GM19240 (cell line): Measurements from ENCODE around the gene PLCB4.
"Not testable (repeated sequence)": the region's sequence is repeated elsewhere in the genome, so short reads cannot be mapped to it uniquely, and the experiment has no call there.

Experiments
- DNase-seq: peaks from one replicate; pipeline ENCODE4 v3.0.0; 2011; ENCODE audit warnings: low spot score; ENCODE audit not compliant: insufficient read length

Gene PLCB4

DNA sequence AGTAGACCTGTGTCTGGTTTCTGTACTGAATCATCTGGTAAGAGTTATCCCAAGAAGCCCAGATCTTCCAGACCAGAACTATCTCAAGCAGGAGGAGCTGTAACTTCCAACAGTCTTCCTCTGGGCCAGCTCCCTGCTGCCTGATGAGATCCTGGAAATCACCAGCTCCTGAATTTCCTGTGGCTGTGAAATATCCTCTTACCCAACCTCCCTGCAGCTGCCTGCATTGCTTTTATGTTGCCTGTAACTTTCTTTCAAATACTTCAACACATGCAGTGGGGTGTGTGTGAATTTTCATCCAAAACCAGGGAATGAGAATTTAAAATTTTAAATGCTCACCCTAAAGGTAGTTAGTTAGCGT is 285.0 kb downstream of the PLCB4 start:
- no peak for DNase-seq

GRCh38 chr20:9354579-9354978 is 285.7 kb downstream of the PLCB4 start:
- no peak for DNase-seq

GRCh38 chr20:9358001-9358400 is 289.1 kb downstream of the PLCB4 start:
- DNase-seq, result no peak

DNA sequence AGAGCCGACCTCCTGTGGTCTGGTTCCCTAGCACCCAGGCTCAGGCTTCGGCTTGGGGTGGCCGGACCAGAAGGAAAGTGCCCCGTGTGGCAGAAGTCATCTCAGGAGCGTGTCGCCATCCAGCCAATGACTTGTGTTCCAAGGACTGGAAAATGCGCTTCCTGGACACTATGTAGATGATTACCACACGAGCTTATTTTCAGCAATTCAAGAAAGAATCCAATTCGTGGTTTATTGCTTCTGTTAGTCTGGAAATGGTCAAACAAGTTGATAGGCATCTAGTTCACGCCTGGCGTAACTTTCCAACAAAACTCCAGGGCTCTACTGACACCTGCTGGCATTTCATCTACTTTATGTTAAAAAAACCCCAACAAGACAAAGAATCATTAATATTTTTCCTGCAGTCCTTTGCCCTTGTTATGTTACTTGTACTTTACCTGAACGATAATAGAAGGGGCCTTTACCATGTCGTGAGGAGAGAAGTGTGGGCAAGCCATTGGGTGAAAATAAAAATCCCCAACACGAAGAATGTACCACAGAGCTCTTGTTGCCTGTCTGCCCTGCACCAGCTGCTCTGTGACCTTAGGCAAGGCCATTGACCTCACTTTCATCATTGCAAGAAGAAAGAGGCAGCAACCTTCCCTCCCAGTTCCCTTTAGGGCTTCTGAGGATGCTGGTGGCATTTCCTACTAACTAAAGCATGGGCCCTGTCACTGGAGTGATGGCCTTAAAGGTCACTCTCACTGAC is 290.8 kb downstream of the PLCB4 start:
- no peak for DNase-seq

DNA sequence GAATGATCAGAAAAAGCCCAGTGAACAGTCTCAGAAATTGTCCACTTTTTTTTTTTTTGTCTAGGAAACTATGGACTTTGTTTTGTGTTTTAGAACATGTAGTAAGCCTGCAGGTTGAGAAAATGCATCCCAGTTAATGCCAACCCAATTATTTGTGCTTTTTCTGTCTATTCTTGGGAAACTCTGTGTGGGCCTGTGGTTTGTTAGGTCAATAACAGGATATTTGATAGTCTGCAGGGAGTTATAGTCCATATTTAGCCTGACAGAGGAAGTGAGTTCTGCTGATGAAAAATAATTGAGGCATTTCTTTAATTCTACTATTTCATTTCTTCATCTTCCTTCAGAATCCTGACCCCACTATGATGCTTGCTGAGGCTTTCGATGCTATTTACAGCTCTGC is 291.5 kb downstream of the PLCB4 start:
- DNase-seq, result no peak

GRCh38 chr20:9363673-9364072 is 294.8 kb downstream of the PLCB4 start:
- no peak for DNase-seq

DNA sequence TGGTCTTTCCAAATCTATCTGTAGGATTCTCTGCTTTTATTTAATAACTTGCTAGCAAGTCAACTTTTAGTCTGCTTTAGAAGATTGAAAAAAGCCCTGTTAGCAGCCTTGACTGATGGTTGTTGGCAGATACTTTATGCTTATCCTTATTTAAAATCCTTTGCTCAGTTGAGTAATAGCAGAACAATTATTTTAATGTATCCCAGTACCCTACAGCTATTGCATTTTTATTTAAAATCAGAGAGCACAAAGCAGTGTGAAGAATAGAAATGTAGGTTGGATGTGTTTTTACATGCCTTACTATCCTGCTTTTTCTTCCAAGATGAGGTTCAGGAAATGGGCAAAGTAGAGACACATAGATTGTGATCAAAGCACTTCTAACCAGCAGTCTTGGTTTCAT is 298.4 kb downstream of the PLCB4 start:
- DNase-seq, result no peak

GRCh38 chr20:9367746-9368145 is 298.9 kb downstream of the PLCB4 start:
- no peak for DNase-seq

DNA sequence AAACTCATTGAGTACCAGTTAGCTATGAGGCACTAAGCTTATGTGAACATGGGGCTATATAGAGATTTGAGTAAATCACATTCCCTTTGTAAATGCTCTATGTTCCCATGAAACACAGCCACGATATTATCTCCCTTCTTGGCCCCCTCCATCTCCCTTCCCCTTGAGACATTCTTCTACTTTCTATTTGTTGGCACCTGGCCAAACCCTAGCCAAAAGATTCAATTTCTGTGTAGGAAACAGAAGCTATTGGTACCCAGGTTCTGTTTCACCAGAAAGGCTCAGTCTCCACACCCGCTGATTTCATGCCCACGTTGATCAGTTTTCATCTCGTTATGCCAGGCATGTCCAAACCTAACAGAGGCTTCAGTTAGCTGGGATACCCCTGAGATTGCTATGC is 300.0 kb downstream of the PLCB4 start:
- no peak for DNase-seq

DNA sequence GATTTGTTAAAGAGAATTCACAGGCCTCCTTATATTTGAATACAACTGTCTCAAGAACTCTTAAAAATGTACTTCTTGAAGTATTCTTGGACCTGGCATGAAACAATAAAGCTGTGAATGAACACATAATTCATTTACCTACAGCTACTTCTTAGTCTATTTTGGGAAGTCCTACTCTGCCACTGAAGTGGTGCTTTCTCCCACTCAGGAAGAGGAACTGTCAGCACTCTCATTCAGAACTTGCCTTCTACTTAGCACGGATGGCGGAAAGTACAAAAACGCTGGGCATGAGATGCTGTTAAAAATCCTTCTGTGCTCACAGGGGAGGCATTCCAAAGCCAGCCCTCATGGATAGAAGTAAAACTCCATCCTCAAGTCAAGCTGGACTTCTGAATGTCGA is 300.7 kb downstream of the PLCB4 start:
- no peak for DNase-seq

DNA sequence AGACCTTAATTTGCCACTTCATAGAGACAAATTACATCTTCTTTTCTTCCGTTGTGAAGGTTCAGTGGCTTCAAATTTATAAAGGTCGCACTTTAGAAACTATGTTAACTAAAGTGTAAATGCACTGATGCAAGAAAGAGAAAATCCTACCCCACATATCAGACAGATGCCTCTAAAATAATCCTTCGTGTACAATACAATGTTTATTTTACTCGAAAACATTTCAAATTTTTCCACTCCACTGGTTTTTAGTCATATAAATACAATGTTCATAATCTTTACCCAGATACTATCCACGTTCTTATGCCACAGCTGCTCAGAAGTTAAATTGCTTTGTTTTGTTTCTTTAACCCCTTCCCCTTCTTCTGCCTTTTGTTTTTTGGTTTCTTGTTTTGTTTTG is 305.2 kb downstream of the PLCB4 start:
- no peak for DNase-seq

GRCh38 chr20:9374480-9374879 is 305.6 kb downstream of the PLCB4 start:
- DNase-seq, result no peak

DNA sequence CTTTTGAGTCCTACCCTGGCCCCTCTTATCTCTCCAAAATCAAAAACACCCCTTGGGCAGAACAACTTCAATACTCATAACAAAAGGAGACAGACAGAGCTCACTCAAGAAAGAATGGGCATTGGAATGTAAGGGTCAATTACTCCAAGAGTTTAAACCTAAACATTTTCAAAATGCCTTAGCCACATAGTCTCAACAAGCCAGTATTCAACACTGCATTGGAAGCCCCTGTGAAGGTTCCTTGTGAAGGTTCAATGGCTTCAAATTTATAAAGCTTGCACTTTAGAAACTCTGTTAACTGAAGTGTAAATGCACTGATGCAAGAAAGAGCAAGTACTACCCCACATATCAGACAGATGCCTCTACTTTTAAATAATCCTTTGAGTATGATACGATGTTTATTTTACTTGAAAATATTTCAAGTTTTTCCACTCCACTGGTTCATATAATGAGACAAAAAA is 306.4 kb downstream of the PLCB4 start:
- no peak for DNase-seq

DNA sequence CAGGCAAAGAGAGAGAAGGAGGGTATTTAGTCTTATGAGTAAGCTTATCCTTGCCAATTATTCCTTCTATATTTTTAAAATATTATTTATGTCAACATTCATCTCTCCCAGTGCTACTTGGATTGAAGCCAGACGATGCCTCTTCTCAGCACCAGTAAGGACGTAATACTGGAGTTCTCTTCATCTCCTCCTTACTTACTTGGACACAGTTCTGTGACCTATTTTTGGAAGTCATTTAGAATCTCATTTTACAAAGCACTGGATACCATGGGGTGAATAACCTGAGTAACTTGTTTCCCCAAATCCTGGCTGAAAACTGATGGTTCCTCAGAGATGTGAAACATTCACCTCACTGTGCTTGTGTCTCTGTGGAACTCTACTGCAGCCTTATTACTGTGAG is 308.1 kb downstream of the PLCB4 start:
- no peak for DNase-seq

DNA sequence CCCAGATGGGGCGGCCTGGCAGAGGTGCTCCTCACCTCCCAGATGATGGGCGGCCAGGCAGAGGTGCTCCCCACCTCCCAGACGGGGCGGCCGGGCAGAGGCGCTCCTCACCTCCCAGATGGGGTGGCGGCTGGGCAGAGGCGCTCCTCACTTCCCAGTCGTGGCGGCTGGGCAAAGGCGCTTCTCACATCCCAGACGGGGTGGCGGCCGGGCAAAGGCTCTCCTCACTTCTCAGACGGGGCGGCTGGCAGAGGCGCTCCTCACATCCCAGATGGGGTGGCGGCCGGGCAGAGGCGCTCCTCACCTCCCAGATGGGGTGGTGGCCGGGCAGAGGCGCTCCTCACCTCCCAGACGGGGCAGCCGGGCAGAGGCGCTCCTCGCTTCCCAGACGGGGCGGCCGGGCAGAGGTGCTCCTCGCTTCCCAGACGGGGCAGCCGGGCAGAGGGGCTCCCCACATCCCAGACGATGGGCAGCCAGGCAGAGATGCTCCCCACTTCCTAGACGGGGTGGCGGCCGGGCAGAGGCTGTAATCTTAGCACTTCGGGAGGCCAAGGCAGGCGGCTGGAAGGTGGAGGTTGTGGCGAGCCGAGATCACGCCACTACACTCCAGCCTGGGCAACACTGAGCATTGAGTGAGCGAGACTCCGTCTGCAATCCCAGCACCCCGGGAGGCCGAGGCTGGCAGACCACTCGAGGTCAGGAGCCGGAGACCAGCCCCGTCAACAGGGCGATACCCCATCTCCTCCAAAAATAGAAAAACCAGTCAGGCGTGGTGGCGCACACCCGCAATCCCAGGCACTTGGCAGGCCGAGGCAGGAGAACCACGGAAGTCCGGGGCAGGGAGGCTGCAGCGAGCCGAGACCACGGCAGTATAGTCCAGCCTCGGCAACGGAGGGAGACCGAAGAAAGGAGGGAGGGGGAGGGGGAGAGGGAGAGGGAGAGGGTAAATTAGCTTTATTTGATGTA is 316.7 kb downstream of the PLCB4 start:
- DNase-seq, result not testable (repeated sequence)

- no peak for DNase-seq
Measured at GRCh38 chr20:9388160-9388812, 319.4 kb downstream of the PLCB4 start.

DNA sequence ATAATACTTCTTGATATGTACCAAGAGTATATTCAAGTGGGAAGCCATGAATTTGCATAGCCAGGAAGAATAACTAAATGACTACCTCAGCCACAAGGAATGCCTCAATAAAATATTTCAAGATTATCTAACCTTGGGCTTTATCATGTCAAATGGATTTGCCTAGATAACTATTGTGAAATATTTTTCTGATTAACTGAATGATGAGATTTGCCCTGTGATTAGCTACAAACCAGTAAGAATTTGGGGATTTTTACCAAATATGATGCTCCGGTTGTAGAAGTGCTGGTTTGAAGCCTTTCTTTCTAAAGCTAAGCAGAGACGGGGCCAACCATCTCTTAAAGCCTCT is 319.9 kb downstream of the PLCB4 start:
- DNase-seq, result no peak

DNA sequence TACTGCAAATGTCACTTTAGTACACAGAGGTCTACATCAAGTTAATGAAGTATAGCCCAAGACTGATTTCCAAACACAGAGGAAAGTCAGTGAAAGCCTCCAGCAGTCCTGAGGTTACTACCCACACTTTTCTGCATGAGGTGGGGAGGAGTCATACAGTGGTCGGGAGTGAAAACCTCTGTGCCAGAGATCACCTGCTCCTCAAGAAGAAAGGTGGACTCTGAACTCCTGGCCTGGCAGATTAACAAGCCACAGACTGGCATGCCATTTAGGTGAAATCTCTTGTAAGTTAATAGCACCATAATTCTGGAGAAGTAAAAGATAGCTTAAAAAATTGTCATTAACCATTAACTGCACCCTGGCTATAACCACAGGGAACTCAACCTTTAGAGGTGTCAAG is 320.5 kb downstream of the PLCB4 start:
- no peak for DNase-seq

GRCh38 chr20:9390441-9390840 is 321.6 kb downstream of the PLCB4 start:
- no peak for DNase-seq

GRCh38 chr20:9392892-9393857 is 324.3 kb downstream of the PLCB4 start:
- DNase-seq, result peak; percentile 6

DNA sequence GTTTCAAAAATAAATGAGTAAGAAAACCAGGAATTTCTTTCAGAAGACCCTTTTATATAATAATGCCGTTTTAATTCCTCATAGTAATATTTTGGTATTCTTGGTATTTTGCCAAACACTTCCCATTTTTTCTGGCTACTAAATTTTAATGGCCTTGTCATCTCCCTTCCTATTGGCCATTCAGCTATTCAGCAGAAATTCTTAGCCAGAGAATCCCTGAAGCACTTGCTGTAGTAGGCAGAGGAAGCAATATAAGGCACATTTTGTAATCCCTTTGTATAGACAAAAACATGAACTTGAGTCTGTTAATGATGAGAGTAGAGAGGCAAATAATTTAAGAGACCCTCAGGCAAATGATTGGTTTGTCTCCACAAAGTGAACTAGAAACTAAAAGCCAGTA is 327.1 kb downstream of the PLCB4 start:
- DNase-seq, result no peak
